ENCODE data around the gene ACAA1. TPM values are rescaled to one million over a fixed set of nuclear protein-coding genes. Genes with fewer than 3 reads are reported as not detected.

Gene ACAA1
- total and polyA plus RNA-seq, 2 donors, result 33.3 to 75.2 TPM

DNA sequence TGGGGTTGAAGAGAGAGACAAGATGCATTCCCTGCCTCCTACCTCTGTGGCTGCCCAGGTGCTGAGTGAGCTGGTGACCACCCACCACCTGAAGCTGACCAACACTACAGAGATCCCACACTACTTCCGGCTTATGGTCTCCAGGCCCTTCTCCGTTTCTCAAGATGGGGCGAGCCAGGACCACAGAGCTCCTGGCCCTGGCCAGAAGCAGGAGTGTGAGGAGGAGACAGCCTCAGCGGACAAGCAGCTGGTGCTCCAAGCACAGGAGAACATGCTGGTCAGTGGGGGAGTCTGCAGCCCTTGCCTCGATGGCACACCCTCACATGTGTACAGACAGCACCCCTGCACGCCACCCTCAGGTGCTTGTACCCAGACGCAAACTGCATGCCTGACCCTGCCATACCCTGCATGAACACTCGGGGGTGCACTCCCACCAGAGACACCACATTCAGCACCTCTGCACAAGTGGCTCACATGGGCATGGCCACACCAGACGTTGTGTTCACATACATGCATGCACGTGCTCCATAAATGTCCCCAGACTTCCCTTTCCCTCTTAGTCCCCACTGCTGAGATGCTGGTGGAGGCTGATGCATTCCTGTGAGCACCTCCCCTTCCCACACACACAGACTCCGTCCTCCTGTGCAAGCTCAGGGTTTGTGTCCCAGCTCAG, 19.0 kb downstream of the ACAA1 start:
- peaks cover 34% of the 10 kb centered on the region in 2 donors for H3K36me3 ChIP-seq (ENCODE audit: control insufficient read depth in 2 of 2, insufficient read depth in 2 of 2, low read length in 1 of 2)
- H3K27ac ChIP-seq (ENCODE audit: low read depth in 1 of 2, low read length in 1 of 2), result no peak overlapping the region
- DNase-seq (ENCODE audit: low read depth in 6 of 9, low spot score in 9 of 9), result peak in 7 of 9 donors; percentile 45 to 83 (median 65)
- no peak overlapping the region for H3K4me3 ChIP-seq (ENCODE audit: low read length in 2 of 2)
- H3K27me3 ChIP-seq (ENCODE audit: control insufficient read depth in 2 of 2, insufficient read depth in 1 of 2, low read length in 1 of 2), result no peaks in the 10 kb centered on the region
- WGBS, result 76% methylated on average over 11 of the region's 11 CpGs
- no peaks in the 10 kb centered on the region for H3K4me1 ChIP-seq (ENCODE audit: control insufficient read depth in 2 of 2, insufficient read depth in 2 of 2, low read length in 2 of 2)
- peaks cover 0 to 1% of the 10 kb centered on the region in 2 donors for H3K9me3 ChIP-seq (ENCODE audit: control insufficient read depth in 2 of 2, insufficient read depth in 1 of 2, low read length in 1 of 2)

DNA sequence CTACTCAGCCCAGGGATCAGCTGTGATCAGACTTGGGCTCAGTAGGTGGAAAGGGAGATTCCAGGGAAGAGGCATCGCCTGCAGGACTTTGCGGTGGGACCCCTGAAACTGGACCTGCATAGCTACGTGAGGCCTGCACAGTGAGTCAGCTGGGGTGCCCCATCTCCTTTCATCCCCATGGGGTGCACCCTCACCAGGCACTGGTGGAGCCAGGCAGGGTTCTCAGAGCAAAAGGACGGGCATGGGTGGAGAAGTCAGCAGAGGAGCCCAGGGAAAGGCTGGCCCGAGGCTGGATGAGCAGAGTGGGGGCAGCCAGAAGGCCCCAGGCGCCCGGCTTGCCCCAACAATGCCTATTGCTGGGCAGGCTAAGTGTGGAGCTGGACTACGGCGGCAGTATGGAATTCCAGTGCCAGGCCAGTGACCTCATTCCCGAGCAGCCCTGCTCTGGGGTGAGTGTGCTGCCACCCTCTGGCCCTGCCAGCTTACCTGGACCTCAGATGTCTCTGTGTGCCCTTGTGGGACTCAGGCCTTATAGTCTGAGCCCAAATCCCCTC, 19.7 kb downstream of the ACAA1 start:
- Histone ChIP-seq H3K4me3 (ENCODE audit: low read length in 2 of 2) (no peak overlapping the region), H3K4me1 (ENCODE audit: control insufficient read depth in 2 of 2, insufficient read depth in 2 of 2, low read length in 2 of 2) (no peaks in the 10 kb centered on the region), H3K36me3 (ENCODE audit: control insufficient read depth in 2 of 2, insufficient read depth in 2 of 2, low read length in 1 of 2) (peaks cover 27 to 28% of the 10 kb centered on the region in 2 donors), H3K27me3 (ENCODE audit: control insufficient read depth in 2 of 2, insufficient read depth in 1 of 2, low read length in 1 of 2) (no peaks in the 10 kb centered on the region), H3K9me3 (ENCODE audit: control insufficient read depth in 2 of 2, insufficient read depth in 1 of 2, low read length in 1 of 2) (peaks cover 0 to 1% of the 10 kb centered on the region in 2 donors), H3K27ac (ENCODE audit: low read depth in 1 of 2, low read length in 1 of 2) (no peak overlapping the region)
- DNase-seq (ENCODE audit: low read depth in 6 of 9, low spot score in 9 of 9), result no peak
- 97% methylated on average over 10 of the region's 10 CpGs for WGBS

DNA sequence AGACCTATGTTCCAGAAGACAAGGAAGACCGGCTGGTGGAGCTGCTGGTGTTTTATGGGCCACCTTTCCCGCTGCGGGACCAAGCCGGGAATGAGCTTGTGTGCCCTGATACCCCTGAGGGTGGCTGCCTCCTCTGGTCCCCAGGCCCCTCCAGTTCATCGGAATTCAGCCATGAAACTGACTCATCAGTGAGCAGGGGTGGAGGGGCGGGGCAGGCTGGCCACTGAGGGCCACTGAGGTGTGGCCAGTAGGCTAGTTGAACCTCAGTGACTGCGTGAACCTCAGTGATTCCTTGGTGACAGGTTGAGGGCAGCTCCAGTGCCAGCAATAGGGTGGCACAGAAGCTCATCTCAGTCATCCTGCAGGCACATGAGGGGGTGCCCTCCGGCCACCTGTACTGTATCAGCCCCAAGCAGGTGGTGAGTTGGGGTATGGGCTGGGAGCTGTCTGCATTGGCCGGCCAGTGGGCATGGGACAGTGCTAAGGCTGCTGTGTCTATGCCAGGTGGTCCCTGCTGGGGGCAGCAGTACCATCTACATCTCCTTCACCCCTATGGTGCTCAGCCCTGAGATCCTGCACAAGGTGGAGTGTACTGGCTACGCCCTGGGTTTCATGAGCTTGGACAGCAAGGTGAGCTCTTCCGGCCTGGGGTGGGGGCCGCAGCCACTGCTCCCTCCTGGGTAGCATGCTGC, 20.3 kb downstream of the ACAA1 start:
- no peak overlapping the region for H3K27ac ChIP-seq (ENCODE audit: low read depth in 1 of 2, low read length in 1 of 2)
- no peaks in the 10 kb centered on the region for H3K4me1 ChIP-seq (ENCODE audit: control insufficient read depth in 2 of 2, insufficient read depth in 2 of 2, low read length in 2 of 2)
- H3K36me3 ChIP-seq (ENCODE audit: control insufficient read depth in 2 of 2, insufficient read depth in 2 of 2, low read length in 1 of 2), result peaks cover 21% of the 10 kb centered on the region in 2 donors
- DNase-seq (ENCODE audit: low read depth in 6 of 9, low spot score in 9 of 9), result no peak
- no peak overlapping the region for H3K4me3 ChIP-seq (ENCODE audit: low read length in 2 of 2)
- no peaks in the 10 kb centered on the region for H3K27me3 ChIP-seq (ENCODE audit: control insufficient read depth in 2 of 2, insufficient read depth in 1 of 2, low read length in 1 of 2)
- WGBS, result 97% methylated on average over 12 of the region's 12 CpGs
- peaks cover 0 to 1% of the 10 kb centered on the region in 2 donors for H3K9me3 ChIP-seq (ENCODE audit: control insufficient read depth in 2 of 2, insufficient read depth in 1 of 2, low read length in 1 of 2)

DNA sequence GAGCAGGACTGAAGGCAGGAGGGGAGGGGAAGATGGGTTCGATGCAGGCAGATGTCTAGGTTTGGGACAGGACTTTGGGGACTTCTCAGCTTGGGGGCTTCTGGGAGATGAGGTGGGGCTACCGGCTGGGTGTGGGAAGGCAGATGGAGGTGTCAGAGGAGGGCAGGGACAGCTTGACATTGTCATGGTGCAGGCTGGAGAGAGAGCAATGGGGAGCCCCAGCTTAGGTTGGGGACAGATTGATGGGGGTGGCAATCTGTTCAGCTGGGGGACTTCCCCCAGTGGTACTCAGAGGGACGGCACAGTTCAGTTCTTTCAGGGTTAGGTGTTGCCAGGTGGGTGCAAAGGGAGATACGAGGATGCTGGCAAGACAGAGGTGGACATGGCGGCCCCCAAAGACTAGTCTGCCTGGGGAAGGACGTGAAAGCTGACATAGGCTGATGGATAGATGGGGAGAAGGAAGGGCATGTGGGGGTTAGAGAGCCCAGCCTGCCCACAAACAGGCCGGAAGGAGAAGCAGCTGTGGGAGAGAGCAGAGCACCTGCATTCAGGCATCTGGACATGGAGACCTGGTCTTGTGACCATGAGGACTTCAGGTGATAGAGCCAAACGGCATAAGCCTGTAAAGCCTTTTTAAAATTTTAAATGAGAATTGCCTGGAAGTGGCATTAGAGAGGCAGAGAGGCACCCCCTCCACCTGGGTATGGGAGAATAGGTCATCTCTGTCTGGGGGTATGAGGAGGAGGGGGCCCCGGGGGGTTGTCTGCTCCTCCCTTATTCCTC, 21.1 kb downstream of the ACAA1 start:
- no peak for DNase-seq (ENCODE audit: low read depth in 6 of 9, low spot score in 9 of 9)
- Histone ChIP-seq H3K27me3 (ENCODE audit: control insufficient read depth in 2 of 2, insufficient read depth in 1 of 2, low read length in 1 of 2) (no peaks in the 10 kb centered on the region), H3K9me3 (ENCODE audit: control insufficient read depth in 2 of 2, insufficient read depth in 1 of 2, low read length in 1 of 2) (peaks cover 0 to 1% of the 10 kb centered on the region in 2 donors), H3K4me1 (ENCODE audit: control insufficient read depth in 2 of 2, insufficient read depth in 2 of 2, low read length in 2 of 2) (no peaks in the 10 kb centered on the region), H3K36me3 (ENCODE audit: control insufficient read depth in 2 of 2, insufficient read depth in 2 of 2, low read length in 1 of 2) (peaks cover 14% of the 10 kb centered on the region in 2 donors), H3K4me3 (ENCODE audit: low read length in 2 of 2) (no peak overlapping the region), H3K27ac (ENCODE audit: low read depth in 1 of 2, low read length in 1 of 2) (no peak overlapping the region)
- 65% methylated on average over 9 of the region's 9 CpGs for WGBS

DNA sequence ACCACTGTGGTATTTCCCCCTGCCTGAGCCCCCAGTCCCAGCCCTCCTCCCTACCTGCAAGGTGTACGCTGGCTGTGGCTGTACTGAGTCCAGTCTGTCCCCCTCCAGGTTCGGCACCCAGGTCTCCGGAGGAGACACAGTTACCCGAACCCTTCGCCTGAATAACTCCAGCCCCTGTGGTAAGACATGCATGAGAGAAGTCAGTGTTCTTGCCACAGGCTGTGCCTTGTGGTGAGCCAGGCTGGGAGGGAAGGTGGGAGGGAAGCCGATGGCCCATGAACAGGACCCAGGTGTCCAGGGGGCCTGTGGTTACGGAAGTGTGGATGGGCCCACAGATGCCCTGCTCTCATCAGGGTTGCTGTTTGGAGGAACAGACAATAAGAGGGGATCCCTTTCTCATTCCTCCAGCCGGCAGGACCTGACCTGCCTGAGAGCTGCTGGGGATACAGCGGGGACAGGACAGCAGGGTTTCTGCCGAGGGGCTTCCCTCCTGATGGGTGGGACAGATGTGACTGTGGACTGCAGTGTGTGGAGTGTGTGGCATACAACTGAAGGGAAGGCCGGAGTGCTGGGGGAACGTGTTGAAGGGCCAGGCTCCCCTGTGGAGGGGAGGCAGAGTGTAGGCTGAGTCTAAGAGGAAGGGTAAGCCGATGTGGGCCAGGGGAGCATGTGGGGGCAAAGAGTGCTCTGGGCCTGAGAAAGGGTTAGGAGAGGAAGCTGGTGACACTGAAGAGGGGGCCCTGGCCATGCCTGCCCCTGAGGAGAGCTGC, 21.9 kb downstream of the ACAA1 start:
- no peaks in the 10 kb centered on the region for H3K27me3 ChIP-seq (ENCODE audit: control insufficient read depth in 2 of 2, insufficient read depth in 1 of 2, low read length in 1 of 2)
- H3K9me3 ChIP-seq (ENCODE audit: control insufficient read depth in 2 of 2, insufficient read depth in 1 of 2, low read length in 1 of 2), result peaks cover 0 to 1% of the 10 kb centered on the region in 2 donors
- 69% methylated on average over 13 of the region's 13 CpGs for WGBS
- no peak overlapping the region for H3K27ac ChIP-seq (ENCODE audit: low read depth in 1 of 2, low read length in 1 of 2)
- peaks cover 6 to 7% of the 10 kb centered on the region in 2 donors for H3K36me3 ChIP-seq (ENCODE audit: control insufficient read depth in 2 of 2, insufficient read depth in 2 of 2, low read length in 1 of 2)
- DNase-seq (ENCODE audit: low read depth in 6 of 9, low spot score in 9 of 9), result no peak
- no peaks in the 10 kb centered on the region for H3K4me1 ChIP-seq (ENCODE audit: control insufficient read depth in 2 of 2, insufficient read depth in 2 of 2, low read length in 2 of 2)
- no peak overlapping the region for H3K4me3 ChIP-seq (ENCODE audit: low read length in 2 of 2)

DNA sequence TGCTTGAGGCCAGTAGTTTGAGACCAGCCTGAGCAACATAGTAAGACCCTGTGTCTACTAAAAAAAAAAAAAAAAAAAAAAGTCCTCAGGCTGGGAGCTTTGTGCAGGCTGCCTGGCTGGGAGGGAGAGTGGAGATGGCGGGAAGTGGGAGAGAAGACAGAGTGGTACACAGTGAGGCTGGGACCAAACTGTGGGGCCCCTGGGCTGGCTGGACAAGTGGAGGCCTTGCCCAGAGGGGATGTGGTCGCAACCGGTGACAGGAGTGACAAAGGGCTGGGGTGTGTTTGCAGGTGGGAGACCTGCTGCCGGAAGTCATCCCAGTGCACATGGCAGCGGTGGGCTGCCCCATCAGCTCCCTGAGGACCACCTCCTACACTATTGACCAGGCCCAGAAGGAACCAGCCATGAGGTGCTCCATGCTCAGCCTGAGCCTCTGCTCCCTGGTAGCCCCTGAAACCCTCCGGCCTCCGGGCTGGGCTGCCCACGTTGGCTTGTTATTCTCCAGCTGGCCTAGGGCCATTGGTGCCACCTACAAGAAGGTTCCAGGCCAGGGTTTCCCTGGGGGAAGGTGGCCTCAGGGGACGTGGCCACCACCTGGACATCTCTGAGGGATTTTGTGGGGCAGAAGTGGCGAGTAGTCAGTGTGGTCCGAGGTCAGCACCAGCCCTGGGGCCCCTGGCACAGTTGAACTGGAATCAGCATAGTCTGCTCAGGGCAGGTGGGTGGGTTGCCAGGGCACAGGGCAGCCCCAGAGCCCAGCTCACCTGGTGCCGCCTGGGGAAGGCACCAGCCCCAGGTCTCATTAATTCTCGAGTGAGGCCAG, 22.7 kb downstream of the ACAA1 start:
- 90% methylated on average over 13 of the region's 13 CpGs for WGBS
- no peak for DNase-seq (ENCODE audit: low read depth in 6 of 9, low spot score in 9 of 9)
- Histone ChIP-seq H3K4me1 (ENCODE audit: control insufficient read depth in 2 of 2, insufficient read depth in 2 of 2, low read length in 2 of 2) (no peaks in the 10 kb centered on the region), H3K27me3 (ENCODE audit: control insufficient read depth in 2 of 2, insufficient read depth in 1 of 2, low read length in 1 of 2) (no peaks in the 10 kb centered on the region), H3K27ac (ENCODE audit: low read depth in 1 of 2, low read length in 1 of 2) (no peak overlapping the region), H3K9me3 (ENCODE audit: control insufficient read depth in 2 of 2, insufficient read depth in 1 of 2, low read length in 1 of 2) (peaks cover 0 to 1% of the 10 kb centered on the region in 2 donors), H3K36me3 (ENCODE audit: control insufficient read depth in 2 of 2, insufficient read depth in 2 of 2, low read length in 1 of 2) (peaks cover 3 to 5% of the 10 kb centered on the region in 2 donors), H3K4me3 (ENCODE audit: low read length in 2 of 2) (no peak overlapping the region)

DNA sequence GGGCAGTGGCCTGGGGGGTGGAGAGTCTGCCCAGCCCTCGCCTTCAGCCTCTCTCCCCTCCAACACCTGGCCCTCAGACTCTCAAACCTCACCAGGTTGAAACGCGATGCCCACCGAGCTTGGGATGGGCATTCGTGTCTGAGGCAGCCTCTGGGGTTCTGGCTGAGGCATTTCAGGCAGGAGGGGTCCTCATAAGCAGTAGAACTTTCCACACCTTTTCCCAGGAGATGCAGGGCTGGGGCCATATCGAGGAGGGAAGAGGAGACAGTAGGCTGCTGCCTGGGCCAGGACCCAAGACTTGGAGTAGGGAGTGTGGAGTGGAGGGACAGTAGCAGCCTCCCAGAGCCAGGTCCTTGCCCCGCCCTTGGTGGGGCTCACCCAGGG, 24.6 kb downstream of the ACAA1 start:
- DNase-seq (ENCODE audit: low read depth in 6 of 9, low spot score in 9 of 9), result no peak
- Histone ChIP-seq H3K9me3 (ENCODE audit: control insufficient read depth in 2 of 2, insufficient read depth in 1 of 2, low read length in 1 of 2) (peaks cover 0 to 1% of the 10 kb centered on the region in 2 donors), H3K4me1 (ENCODE audit: control insufficient read depth in 2 of 2, insufficient read depth in 2 of 2, low read length in 2 of 2) (no peaks in the 10 kb centered on the region), H3K4me3 (ENCODE audit: low read length in 2 of 2) (no peak overlapping the region), H3K27ac (ENCODE audit: low read depth in 1 of 2, low read length in 1 of 2) (no peak overlapping the region), H3K36me3 (ENCODE audit: control insufficient read depth in 2 of 2, insufficient read depth in 2 of 2, low read length in 1 of 2) (no peaks in the 10 kb centered on the region), H3K27me3 (ENCODE audit: control insufficient read depth in 2 of 2, insufficient read depth in 1 of 2, low read length in 1 of 2) (no peaks in the 10 kb centered on the region)
- WGBS, result 95% methylated on average over 7 of the region's 7 CpGs

Data from thymus (tissue), 11 donors.